GM21717 (cell line): Measurements from ENCODE around the gene RDH16.
"Not testable (repeated sequence)": the region's sequence is repeated elsewhere in the genome, so short reads cannot be mapped to it uniquely, and the experiment has no call there.

Experiments
- ATAC-seq: cut with Tn5 transposase; IDR thresholded peaks from one replicate; pipeline ENCODE4 v1.9.1; 2021; ENCODE audit warnings: mild to moderate bottlenecking, moderate library complexity; ENCODE audit not compliant: unreplicated experiment

RDH16 gene

DNA sequence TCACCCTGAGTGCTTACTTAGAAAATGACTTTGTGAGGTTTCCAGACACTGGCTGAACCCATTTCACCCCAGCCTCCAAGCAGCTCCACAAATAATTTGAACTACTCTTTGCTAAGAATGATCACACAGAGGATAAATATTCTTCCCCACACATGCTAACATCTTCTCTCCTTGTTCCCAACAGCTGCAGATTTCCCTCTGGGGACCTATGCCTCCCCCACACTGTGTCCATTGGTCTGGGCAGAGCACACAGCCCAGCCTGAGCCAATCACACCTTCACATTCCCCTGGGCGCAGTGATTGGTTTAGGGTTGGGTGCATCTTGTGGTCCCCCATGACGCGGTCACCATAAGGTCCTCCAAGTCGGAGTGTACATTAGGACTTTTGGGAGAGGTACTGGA is 30.1 kb downstream of the RDH16 start:
- no peak for ATAC-seq

DNA sequence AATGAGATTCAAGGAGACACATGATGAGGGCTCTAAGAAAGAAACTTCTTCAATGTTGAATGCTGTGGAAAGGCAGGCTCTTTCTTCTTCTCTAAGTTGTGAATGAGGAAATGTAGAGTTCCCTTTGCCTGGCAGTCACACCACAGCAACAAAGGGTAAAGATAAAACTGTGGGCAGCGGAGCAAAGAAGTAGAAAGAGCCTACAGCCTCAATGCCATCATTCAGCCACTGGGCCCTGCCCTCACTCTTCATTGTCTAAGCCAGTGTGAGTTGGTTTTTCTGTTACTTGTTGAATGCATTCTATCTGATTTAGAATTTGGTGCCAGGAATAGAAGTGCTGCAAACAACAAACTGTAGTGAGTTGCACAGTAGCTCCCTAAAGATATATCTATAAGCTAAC is 35.4 kb downstream of the RDH16 start:
- no peak for ATAC-seq

DNA sequence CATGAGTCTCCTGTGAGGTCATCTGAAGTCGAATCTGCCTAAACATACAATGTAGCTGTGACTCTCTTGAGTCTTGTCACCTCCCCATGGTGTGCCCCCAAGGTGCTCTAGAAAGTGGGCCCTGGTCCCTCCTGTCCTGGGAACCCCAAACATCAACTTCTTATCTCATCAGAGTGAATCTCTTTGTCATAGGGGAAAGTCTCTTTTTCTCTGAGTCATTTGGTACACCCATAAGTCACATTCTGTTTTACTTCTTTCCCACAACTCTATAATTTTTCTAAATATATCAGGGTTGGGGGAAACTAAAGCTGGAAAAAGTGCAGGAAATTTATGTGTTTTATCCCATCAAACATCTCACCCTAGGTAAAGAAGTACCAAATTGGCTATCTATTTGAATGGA is 36.1 kb downstream of the RDH16 start:
- no peak for ATAC-seq

DNA sequence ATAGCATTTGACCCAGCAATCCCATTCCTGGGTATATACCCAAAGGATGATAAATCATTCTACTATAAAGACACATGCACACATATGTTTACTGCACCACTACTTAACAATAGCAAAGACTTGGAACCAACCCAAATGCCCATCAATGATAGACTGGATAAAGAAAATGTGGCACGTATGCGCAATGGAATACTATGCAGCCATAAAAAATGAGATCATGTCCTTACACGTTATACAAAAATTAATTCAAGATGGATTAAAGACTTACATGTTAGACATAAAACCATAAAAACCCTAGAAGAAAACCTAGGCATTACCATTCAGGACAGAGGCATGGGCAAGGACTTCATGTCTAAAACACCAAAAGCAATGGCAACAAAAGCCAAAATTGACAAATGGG is 39.3 kb downstream of the RDH16 start:
- not testable (repeated sequence) for ATAC-seq

DNA sequence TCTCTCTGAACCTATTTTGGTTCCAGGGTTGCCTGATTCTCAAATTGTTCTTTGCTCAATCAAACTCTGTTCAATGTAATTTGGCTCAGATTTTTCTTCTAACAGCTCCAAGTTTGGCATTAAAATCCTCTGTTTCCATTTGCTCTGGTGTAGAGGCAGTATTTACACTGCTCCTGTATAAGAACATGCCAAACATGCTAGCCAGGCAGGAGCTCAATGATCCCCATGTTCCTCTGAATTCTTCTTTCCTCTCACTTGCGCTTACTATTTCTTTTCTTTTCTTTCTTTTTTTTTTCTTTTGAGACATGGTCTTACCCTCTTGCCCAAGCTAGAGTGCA is 40.4 kb downstream of the RDH16 start:
- no peak for ATAC-seq

DNA sequence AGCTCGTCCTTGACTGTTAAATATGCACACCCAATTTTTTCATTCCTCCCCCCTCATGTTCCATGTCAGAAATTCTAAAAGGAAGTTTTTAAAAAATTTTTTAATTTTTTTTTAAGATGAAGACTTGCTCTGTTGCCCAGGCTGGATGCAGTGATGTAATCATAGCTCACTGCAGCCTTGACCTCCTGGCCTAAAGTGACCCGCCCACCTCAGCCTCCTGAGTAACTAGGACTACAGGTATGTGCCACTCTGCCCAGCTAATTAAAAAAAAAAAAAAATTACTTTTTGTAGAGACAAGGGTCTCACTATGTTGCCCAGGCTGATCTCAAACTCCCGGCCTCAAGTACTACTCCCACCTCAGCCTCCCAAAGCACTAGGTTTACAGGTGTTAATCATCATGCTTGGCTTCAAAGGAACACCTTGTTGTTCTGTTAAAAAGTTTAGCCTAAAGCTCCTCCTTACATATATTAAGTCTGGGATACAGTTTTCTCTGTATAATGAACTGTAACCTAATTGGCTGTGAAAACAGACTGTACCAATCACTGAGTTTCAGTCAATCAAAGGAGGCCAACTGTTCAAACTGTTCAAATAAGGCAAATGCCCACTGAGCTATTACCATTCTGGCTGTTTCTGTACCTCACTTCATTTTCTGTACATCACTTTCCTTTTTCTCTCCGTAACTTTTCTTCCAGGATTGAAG is 41.0 kb downstream of the RDH16 start:
- no peak for ATAC-seq

DNA sequence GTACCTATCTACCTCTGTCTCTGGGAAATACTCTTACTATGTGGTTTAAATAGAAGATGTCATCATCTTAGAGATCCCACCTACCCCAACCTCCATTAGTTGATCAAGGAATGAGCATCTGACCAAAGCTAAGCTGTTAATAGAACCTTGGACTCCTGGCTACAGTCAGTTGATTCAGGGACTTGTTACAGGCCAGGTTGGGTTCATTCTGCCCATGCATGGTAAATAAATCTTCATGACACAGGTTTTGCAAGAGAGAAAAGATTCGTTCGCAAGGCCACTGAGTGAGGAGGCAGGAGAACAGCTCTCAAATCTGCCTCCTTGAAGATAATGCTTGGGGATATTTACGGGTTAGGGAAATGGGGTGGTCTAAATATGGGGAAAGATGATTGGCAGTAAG is 42.7 kb downstream of the RDH16 start:
- no peak for ATAC-seq

DNA sequence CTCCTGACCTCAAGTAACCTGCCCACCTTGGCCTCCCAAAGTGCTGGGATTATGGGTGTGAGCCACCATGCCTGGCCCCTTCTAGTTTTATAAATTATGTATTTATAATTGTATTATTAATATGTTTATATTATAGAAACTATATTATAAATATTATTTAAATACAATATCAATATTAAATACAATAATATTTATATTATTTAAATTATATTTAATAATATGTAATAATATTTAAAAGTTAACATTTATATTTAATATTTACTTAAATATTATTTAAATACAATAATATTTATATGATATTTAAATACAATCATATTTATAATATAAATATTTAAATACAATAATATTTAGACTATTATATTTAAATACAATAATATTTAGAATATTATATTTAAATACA is 43.2 kb downstream of the RDH16 start:
- ATAC-seq: no peak

DNA sequence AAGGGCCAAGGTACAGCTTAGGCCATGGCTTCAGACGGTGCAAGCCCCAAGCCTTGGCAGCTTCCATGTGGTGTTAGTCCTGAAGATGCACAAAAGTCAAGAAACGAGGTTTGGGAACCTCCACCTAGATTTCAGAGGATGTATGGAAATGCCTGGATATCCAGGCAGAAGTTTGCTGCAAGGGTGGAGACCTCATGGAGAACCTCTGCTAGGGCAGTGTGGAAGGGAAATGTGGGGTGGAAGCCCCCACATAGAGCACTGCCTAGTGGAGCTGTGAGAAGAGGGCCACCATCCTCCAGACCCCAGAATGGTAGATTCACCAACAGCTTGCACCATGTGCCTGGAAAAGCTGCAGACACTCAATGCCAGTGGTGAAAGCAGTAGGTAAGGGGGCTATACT is 48.0 kb downstream of the RDH16 start:
- ATAC-seq: not testable (repeated sequence)

DNA sequence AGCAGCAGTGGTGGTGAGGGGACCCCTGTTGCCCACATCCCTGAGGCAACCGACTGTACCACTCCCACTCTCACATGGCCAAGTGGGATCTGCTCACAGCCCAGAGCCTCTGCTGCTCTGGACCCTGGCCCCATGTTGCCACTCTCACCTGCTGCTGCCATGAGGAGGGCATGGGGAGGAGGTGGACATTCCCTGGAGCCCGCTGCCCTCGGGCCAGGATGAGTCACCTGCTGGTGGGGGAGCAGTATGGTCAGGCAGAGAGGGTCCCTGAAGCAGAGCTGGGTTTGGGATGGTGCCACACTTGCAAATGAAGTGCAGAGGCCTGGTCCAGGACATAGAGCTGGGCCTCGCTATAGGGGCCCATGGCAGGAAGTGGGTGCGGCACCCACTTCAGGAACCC is 49.3 kb downstream of the RDH16 start:
- no peak for ATAC-seq

DNA sequence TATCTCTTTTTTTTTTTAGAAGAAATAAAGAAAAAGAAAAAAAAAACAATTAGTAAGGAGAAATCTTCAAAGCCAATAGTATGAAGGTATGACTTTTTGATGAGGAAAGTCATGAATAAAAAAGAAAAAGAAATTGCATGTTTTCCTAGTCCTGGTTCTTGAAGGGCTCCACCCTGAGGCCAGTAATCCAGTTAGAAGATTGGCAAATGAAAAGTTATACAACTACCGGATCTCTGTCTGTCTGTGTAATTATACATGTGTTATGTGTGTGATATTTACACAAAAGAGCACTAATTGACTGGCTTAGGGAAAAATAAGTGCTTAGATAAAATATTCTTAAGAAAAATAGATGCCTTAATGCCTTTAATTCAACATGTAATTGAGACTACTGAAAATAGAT is 51.6 kb downstream of the RDH16 start:
- ATAC-seq: no peak

DNA sequence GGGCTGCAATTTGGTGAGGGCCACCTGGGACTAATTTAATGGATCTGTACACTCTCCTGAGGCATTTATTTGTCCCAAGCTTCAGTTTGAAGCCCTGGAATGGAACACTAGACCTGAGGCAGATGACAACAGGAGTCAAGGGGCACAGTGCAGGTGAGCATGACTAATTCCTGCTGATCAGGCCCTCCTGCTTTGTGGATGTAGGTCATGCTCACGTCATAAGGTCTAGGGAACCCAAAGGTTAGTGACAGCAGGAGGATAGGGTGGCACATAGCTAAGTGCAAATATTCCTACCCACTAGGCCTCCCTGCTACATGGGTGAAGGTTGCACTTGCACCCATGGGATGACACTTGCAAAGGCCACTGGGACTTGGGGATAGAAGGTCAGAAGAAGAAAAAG is 54.0 kb downstream of the RDH16 start:
- no peak for ATAC-seq
